ENCODE results near the gene ESR2. TPM values are rescaled to one million over a fixed set of nuclear protein-coding genes. Genes with fewer than 3 reads are reported as not detected.
"Not testable (repeated sequence)": the region's sequence is repeated elsewhere in the genome, so short reads cannot be mapped to it uniquely, and the experiment has no call there.

Gene ESR2
- total RNA-seq, 1 experiment from 2014 or later, result 0.29 TPM

- no peaks in the 10 kb centered on the region for H3K27me3 ChIP-seq (replicated peaks)
- no peaks in the 10 kb centered on the region for H3K9me3 ChIP-seq (replicated peaks)
These were observed 99.8 kb downstream of the ESR2 start for GRCh38 chr14:64194404-64194803.

DNA sequence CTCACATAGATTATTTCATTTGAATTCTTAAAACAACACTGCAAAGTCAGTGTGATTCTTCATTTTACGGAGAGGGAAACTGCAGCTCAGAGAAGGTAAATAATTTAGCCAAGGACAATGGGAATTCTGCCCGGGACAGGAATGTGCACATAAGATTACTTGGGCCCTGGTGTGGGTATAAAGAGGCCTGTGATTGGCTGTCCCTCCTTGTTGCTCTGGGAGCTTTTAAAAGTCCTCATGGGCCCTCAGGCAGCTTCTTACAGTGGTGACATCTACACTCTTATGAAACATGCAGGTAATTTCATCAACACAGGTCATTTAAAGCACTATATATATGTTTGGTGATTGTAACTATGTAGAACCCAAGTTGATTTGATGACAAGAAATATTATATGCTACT lies 100.3 kb downstream of the ESR2 start:
- peaks cover 6% of the 10 kb centered on the region; the same call in 1 of the 2 replicates for H3K36me3 ChIP-seq
- no peaks in the 10 kb centered on the region for H3K27me3 ChIP-seq (replicated peaks)
- DNase-seq (ENCODE audit: low read depth in 1 of 2, low spot score in 2 of 2), result peak; percentile 30 to 51
- H3K4me3 ChIP-seq, result no peak overlapping the region
- H3K27ac ChIP-seq, result no peak overlapping the region
- H3K4me1 ChIP-seq (replicated peaks), result peaks cover 31% of the 10 kb centered on the region
- no peaks in the 10 kb centered on the region for H3K9me3 ChIP-seq (replicated peaks)

More at GRCh38 chr14:64194404-64194803, 99.8 kb downstream of the ESR2 start:
- H3K4me3 ChIP-seq, result no peak overlapping the region
- DNase-seq (ENCODE audit: low read depth in 1 of 2, low spot score in 2 of 2), result no peak
- H3K4me1 ChIP-seq (replicated peaks), result peaks cover 31% of the 10 kb centered on the region
- H3K27ac ChIP-seq, result no peak overlapping the region
- peaks cover 6% of the 10 kb centered on the region; the same call in 1 of the 2 replicates for H3K36me3 ChIP-seq

DNA sequence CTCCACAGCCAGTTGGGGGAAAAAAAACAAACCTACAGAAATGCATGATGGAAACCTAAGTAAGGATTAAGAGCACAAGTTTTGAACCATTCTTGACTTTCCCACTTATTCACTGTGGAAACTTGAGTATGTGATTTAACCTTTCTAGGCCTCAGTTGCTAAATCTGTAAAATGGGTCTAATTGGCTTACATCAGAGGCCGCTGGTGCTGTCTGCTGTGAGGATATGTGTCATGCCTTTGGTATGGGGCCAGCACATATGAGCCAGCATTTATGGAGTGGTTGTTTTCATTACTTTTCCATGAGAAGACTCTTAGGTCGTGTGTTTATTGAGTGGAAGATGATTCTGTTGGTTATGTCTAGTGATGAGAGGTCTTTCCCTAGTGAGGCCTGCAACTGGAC lies 102.4 kb downstream of the ESR2 start:
- Histone ChIP-seq H3K4me3 (no peak overlapping the region), H3K27ac (peak overlapping the region; percentile 38), H3K9me3 (replicated peaks) (no peaks in the 10 kb centered on the region), H3K27me3 (replicated peaks) (no peaks in the 10 kb centered on the region), H3K36me3 (peaks cover 10% of the 10 kb centered on the region; the same call in 1 of the 2 replicates), H3K4me1 (replicated peaks) (peaks cover 22% of the 10 kb centered on the region)
- peak; percentile 63 to 64 for DNase-seq (ENCODE audit: low read depth in 1 of 2, low spot score in 2 of 2)

DNA sequence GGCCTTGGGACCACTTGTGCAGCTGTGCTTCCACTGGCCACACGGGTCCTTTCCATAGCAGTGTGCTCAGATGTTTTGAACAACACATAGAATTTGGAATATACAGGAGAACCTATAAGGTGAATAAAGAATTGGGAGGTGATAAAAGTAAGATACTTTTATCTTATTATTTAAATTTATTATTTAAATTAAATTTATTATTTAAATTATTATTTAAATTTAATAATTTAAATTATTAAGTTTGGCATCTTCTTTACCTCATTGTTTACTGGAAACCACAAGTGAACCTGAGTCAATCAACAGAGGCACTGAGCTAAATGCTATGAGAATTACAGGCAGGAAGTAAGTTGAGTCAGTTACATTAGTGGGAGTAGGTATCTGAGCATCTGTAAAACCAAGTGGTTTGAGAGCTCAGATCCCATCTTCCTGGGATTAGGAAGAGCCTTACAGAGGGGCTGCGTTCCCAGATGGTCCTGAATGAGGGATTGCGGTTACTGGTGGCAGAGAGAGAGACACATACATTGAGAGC lies 103.1 kb downstream of the ESR2 start:
- H3K4me1 ChIP-seq (replicated peaks), result peaks cover 16% of the 10 kb centered on the region
- H3K27ac ChIP-seq, result no peak overlapping the region
- H3K9me3 ChIP-seq (replicated peaks), result no peaks in the 10 kb centered on the region
- H3K27me3 ChIP-seq (replicated peaks), result no peaks in the 10 kb centered on the region
- DNase-seq (ENCODE audit: low read depth in 1 of 2, low spot score in 2 of 2), result no peak
- peaks cover 10% of the 10 kb centered on the region; the same call in 1 of the 2 replicates for H3K36me3 ChIP-seq
- no peak overlapping the region for H3K4me3 ChIP-seq

DNA sequence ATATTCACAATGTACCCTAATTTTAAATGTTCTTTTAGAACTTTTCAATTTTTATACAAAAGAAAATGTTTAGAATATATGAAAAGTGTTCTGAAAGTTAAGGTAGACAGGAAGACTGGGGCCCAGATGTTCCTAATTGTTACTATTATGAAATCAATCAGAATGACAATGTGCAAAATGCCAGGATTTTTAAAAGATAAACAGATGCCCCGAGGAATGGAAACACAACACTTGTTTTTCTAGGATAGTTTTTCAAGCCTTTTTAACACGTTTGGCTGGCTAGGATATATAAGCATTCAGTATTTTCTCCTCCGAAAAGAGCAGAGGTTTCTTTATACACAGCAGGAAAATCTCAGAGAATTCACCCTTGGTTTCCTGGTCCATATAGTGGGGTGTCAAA lies 106.8 kb downstream of the ESR2 start:
- no peak for DNase-seq (ENCODE audit: low read depth in 1 of 2, low spot score in 2 of 2)

GRCh38 chr14:64186231-64187129 lies 107.7 kb downstream of the ESR2 start:
- H3K36me3 ChIP-seq, result 0 out of 2 replicates have a peak, but pooled peaks cover 4% of the 10 kb centered on the region
- H3K27ac ChIP-seq, result no peak overlapping the region
- H3K9me3 ChIP-seq (replicated peaks), result no peaks in the 10 kb centered on the region
- H3K4me1 ChIP-seq (replicated peaks), result no peaks in the 10 kb centered on the region; the same call in 1 of the 2 replicates
- H3K27me3 ChIP-seq (replicated peaks), result no peaks in the 10 kb centered on the region
- no peak overlapping the region for H3K4me3 ChIP-seq
- no peak for DNase-seq (ENCODE audit: low read depth in 1 of 2, low spot score in 2 of 2)

More for the DNA sequence above, 106.8 kb downstream of the ESR2 start:
- Histone ChIP-seq H3K27me3 (replicated peaks) (no peaks in the 10 kb centered on the region), H3K27ac (no peak overlapping the region), H3K36me3 (peaks cover 4% of the 10 kb centered on the region; the same call in 1 of the 2 replicates), H3K4me1 (replicated peaks) (peaks cover 5% of the 10 kb centered on the region), H3K4me3 (no peak overlapping the region), H3K9me3 (replicated peaks) (no peaks in the 10 kb centered on the region)

- 0 out of 2 replicates have a peak, but pooled peaks cover 4% of the 10 kb centered on the region for H3K36me3 ChIP-seq
- no peaks in the 10 kb centered on the region for H3K4me1 ChIP-seq (replicated peaks)
- no peaks in the 10 kb centered on the region for H3K27me3 ChIP-seq (replicated peaks)
- no peak for DNase-seq (ENCODE audit: low read depth in 1 of 2, low spot score in 2 of 2)
- H3K27ac ChIP-seq, result no peak overlapping the region
- no peaks in the 10 kb centered on the region for H3K9me3 ChIP-seq (replicated peaks)
- H3K4me3 ChIP-seq, result no peak overlapping the region
These were observed 109.0 kb downstream of the ESR2 start for GRCh38 chr14:64185184-64185583.

- Histone ChIP-seq H3K9me3 (replicated peaks) (no peaks in the 10 kb centered on the region), H3K27me3 (replicated peaks) (no peaks in the 10 kb centered on the region), H3K4me3 (no peak overlapping the region), H3K4me1 (replicated peaks) (no peaks in the 10 kb centered on the region), H3K36me3 (0 out of 2 replicates have a peak, but pooled peaks cover 4% of the 10 kb centered on the region), H3K27ac (no peak overlapping the region)
- no peak for DNase-seq (ENCODE audit: low read depth in 1 of 2, low spot score in 2 of 2)
These were observed 110.0 kb downstream of the ESR2 start for GRCh38 chr14:64184103-64184729.

DNA sequence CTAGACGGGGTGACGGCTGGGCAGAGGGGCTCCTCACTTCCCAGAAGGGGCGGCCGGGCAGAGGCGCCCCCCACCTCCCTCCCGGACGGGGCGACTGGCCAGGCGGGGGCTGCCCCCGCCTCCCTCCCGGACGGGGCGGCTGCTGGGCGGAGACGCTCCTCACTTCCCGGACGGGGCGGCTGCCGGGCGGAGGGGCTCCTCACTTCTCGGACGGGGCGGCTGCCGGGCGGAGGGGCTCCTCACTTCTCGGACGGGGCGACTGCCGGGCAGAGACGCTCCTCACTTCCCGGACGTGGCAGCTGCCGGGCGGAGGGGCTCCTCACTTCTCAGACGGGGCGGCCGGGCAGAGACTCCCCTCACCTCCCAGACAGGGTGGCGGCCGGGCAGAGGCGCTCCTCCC lies 111.3 kb downstream of the ESR2 start:
- not testable (repeated sequence) for H3K27ac ChIP-seq; H3K4me1 ChIP-seq (replicated peaks); H3K4me3 ChIP-seq; H3K9me3 ChIP-seq (replicated peaks); H3K36me3 ChIP-seq; DNase-seq (ENCODE audit: low read depth in 1 of 2, low spot score in 2 of 2); H3K27me3 ChIP-seq (replicated peaks)

DNA sequence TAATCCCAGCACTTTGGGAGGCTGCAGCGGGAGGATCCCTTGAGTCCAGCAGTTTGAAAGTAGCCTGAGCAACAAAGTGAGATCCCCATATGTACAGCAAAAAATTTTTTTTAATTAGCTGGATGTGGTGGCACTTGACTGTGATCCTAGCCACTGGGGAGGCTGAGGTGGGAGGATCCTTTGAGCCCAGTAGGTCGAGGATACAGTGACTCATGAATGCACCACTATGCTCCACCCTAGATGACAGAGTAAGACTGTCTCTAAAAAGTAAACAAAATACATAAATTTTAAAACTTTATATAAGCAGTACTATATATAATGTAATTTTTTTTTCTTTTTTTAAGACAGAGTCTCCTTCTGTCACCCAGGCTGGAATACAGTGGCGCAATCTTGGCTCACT lies 115.4 kb downstream of the ESR2 start:
- H3K4me1 ChIP-seq (replicated peaks), result no peaks in the 10 kb centered on the region
- no peak overlapping the region for H3K4me3 ChIP-seq
- H3K36me3 ChIP-seq, result peaks cover 5% of the 10 kb centered on the region
- H3K27me3 ChIP-seq (replicated peaks), result no peaks in the 10 kb centered on the region
- no peak for DNase-seq (ENCODE audit: low read depth in 1 of 2, low spot score in 2 of 2)
- H3K9me3 ChIP-seq (replicated peaks), result no peaks in the 10 kb centered on the region
- H3K27ac ChIP-seq, result no peak overlapping the region

DNA sequence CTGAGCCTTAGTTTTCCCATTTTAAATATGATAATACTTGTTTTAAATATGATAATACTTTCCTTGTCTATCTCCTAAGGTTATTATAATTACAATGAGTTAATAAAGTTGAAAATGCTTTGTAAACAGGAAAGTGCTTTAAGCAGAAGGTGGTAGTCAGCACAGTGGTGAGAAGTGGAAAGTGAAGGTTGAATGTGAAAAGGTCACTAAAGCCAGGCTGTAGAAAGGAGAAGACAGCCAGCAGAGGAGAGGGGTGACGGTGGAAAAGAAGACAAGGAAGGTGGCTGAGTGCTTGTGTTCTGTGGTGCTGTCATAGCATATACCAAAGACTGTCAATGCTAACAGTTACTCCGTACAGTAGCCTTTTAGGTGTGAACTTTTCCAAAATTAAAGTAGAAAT lies 117.8 kb downstream of the ESR2 start:
- H3K36me3 ChIP-seq, result peaks cover 5% of the 10 kb centered on the region

DNA sequence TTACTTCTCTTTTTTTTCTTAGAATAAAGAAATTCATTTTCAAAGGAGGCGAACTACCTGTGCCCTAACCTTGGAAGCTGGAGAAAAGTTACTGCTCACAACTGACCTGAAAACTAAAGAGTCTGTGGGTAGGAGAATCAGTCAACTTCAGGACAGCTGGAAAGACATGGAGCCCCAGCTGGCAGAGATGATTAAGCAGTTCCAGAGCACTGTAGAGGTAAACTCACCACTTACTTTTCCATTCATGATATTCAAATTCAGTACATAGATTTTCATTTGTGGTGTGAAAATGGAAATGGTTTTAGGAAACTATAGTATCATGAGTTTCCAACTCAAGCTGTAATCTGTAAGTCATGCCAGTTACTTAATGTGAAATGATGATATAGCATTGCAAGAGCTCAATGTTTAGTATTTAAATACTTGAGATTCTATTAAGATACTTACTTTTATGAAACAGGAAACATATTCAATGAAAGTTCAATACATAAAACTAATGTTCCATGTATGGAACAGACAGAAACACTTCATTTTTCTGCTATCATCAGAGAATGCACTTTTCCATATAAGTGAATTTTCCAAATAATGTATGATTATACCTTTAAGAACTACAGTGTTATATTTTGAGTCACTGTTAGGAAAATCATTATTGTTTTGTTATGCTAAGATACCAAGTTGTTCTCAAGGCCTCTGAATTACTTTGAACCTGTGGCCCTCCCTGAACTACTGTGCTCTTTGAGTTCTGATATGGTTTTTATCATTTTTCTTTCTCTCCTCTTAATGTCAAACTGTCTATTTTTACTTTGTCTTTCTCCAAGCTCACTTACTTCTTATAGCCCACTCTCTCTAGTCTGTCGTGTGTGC lies 119.0 kb downstream of the ESR2 start:
- Histone ChIP-seq H3K27me3 (replicated peaks) (no peaks in the 10 kb centered on the region), H3K9me3 (replicated peaks) (no peaks in the 10 kb centered on the region), H3K36me3 (peaks cover 10% of the 10 kb centered on the region), H3K4me3 (no peak overlapping the region), H3K4me1 (replicated peaks) (no peaks in the 10 kb centered on the region), H3K27ac (no peak overlapping the region)
- no peak for DNase-seq (ENCODE audit: low read depth in 1 of 2, low spot score in 2 of 2)

More for the DNA sequence above, 117.8 kb downstream of the ESR2 start:
- Histone ChIP-seq H3K9me3 (replicated peaks) (no peaks in the 10 kb centered on the region), H3K4me1 (replicated peaks) (no peaks in the 10 kb centered on the region), H3K4me3 (no peak overlapping the region), H3K27ac (no peak overlapping the region), H3K27me3 (replicated peaks) (no peaks in the 10 kb centered on the region)
- no peak for DNase-seq (ENCODE audit: low read depth in 1 of 2, low spot score in 2 of 2)

- DNase-seq (ENCODE audit: low read depth in 1 of 2, low spot score in 2 of 2), result no peak
- H3K4me3 ChIP-seq, result no peak overlapping the region
- peaks cover 11% of the 10 kb centered on the region; the same call in 1 of the 2 replicates for H3K36me3 ChIP-seq
- no peaks in the 10 kb centered on the region for H3K9me3 ChIP-seq (replicated peaks)
- H3K4me1 ChIP-seq (replicated peaks), result no peaks in the 10 kb centered on the region
- H3K27ac ChIP-seq, result no peak overlapping the region
- no peaks in the 10 kb centered on the region for H3K27me3 ChIP-seq (replicated peaks)
These were observed 124.0 kb downstream of the ESR2 start for GRCh38 chr14:64170181-64170580.
